Gastroesophageal sphincter (tissue), 4 donors: ENCODE results near the gene SCAF1. TPM values are rescaled to one million over a fixed set of nuclear protein-coding genes. Genes with fewer than 3 reads are reported as not detected.
"Not testable (repeated sequence)": the region's sequence is repeated elsewhere in the genome, so short reads cannot be mapped to it uniquely, and the experiment has no call there.

Experiments used
- ATAC-seq: fragments of 150-250 bp; one replicate; pipeline ENCODE4 v1.9.1; 2016; ENCODE audit warnings: mild to moderate bottlenecking, moderate library complexity
- H3K27ac ChIP-seq, 4 donors: fragments of 200-600 bp; sonication (generic) in 3 of 4; 1 replicate in 3 of 4; 2 replicates in 1 of 4; pipeline ENCODE4 v1.5.1; 2016 to 2019
- H3K27me3 ChIP-seq: fragments of 200-600 bp; sonication (generic); one replicate; pipeline ENCODE4 v1.5.1; 2019
- H3K36me3 ChIP-seq, 2 donors: fragments of 200-600 bp; sonication (generic); one replicate each; pipeline ENCODE4 v1.5.1; 2019; ENCODE audit warnings: control low read depth in 1 of 2
- H3K4me1 ChIP-seq, 3 donors: fragments of 200-600 bp; sonication (generic); 1 replicate in 2 of 3; 2 replicates in 1 of 3; pipeline ENCODE4 v1.5.1; 2016 to 2019; ENCODE audit warnings: control low read depth in 2 of 3
- H3K4me3 ChIP-seq, 2 donors: fragments of 200-600 bp; sonication (generic); one replicate each; pipeline ENCODE4 v1.5.1; 2019; ENCODE audit warnings: mild to moderate bottlenecking in 1 of 2, moderate library complexity in 1 of 2
- H3K9me3 ChIP-seq, 3 donors: fragments of 200-600 bp; sonication (generic); one replicate each; pipeline ENCODE4 v1.5.1; 2017 to 2019; ENCODE audit warnings: control low read depth in 2 of 3
- EP300 ChIP-seq: sonication (generic); formaldehyde crosslinking; IDR thresholded peaks from one replicate; pipeline ENCODE4 v1.6.1; 2017; ENCODE audit warnings: antibody characterized with exemption, mild to moderate bottlenecking
- POLR2A ChIP-seq, 2 donors: fragments of 450-650 bp; IDR thresholded peaks; one replicate each; pipeline ENCODE4 v1.6.1; 2017; ENCODE audit warnings: antibody characterized with exemption in 2 of 2, mild to moderate bottlenecking in 2 of 2, moderate library complexity in 1 of 2
- POLR2AphosphoS5 ChIP-seq: sonication (generic); formaldehyde crosslinking; IDR thresholded peaks from one replicate; pipeline ENCODE4 v1.6.1; 2017; ENCODE audit warnings: antibody characterized with exemption
- WGBS, 2 donors: methylation state at CpG; one replicate each; pipeline ENCODE4 v1.1.5; 2018; ENCODE audit warnings: low coverage in 1 of 2; 5-methylcytosine and 5-hydroxymethylcytosine counted together
- total RNA-seq, 4 donors: library from RNA; depleted of rRNA; stranded (reverse); fragments of >200 nt; gene quantifications; one replicate each; pipeline ENCODE4 v1.1.0, GENCODE V29; 2016
- TF ChIP-seq, protein P1 (sequence below), 4 experiments: fragments of 200-600 bp in 2 of 4; fragments of 450-650 bp in 2 of 4; sonication (generic) in 1 of 4; IDR thresholded peaks; one replicate each; pipeline ENCODE4 v1.5.1; 2017 to 2019; ENCODE audit warnings: antibody characterized with exemption in 4 of 4, mild to moderate bottlenecking in 2 of 4, moderate library complexity in 2 of 4

Gene SCAF1
- total RNA-seq, 4 donors from 2014 or later = 18.2 to 37.5 (median 18.5) TPM

DNA sequence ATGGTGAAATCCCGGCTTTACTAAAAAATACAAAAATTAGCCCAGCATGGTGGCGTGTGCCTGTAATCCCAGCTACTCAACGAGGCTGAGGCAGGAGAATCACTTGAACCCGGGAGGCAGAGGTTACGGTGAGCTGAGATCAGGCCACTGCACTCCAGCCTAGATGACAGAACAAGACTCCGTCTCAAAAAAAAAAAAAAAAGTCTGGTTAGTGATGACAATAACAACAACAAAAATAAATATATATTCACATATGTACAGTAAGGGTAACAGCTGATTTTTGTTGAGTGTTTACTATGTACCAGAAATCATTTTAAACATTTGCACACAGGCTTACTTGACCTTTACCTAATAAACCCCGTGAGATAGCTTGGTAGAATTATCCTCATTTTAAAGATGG is 25.1 kb upstream of the SCAF1 start:
- Histone ChIP-seq H3K4me1 (peaks cover 0 to 25% (median 8%) of the 10 kb centered on the region in 3 donors), H3K27ac (no peak overlapping the region), H3K9me3 (no peaks in the 10 kb centered on the region), H3K4me3 (no peak overlapping the region), H3K27me3 (no peaks in the 10 kb centered on the region), H3K36me3 (peaks cover 0 to 93% of the 10 kb centered on the region in 2 donors)
- TF ChIP-seq EP300 (no peak), POLR2A (IDR thresholded peaks at IDR 0.05) (no peak), POLR2AphosphoS5 (no peak)
- TF ChIP-seq, protein P1, sequence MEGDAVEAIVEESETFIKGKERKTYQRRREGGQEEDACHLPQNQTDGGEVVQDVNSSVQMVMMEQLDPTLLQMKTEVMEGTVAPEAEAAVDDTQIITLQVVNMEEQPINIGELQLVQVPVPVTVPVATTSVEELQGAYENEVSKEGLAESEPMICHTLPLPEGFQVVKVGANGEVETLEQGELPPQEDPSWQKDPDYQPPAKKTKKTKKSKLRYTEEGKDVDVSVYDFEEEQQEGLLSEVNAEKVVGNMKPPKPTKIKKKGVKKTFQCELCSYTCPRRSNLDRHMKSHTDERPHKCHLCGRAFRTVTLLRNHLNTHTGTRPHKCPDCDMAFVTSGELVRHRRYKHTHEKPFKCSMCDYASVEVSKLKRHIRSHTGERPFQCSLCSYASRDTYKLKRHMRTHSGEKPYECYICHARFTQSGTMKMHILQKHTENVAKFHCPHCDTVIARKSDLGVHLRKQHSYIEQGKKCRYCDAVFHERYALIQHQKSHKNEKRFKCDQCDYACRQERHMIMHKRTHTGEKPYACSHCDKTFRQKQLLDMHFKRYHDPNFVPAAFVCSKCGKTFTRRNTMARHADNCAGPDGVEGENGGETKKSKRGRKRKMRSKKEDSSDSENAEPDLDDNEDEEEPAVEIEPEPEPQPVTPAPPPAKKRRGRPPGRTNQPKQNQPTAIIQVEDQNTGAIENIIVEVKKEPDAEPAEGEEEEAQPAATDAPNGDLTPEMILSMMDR (IDR thresholded peaks at IDR 0.05) = no peak
- ATAC-seq = no peak
- 89 to 90% methylated on average over 4 of the region's 7 CpGs for WGBS, 2 donors

DNA sequence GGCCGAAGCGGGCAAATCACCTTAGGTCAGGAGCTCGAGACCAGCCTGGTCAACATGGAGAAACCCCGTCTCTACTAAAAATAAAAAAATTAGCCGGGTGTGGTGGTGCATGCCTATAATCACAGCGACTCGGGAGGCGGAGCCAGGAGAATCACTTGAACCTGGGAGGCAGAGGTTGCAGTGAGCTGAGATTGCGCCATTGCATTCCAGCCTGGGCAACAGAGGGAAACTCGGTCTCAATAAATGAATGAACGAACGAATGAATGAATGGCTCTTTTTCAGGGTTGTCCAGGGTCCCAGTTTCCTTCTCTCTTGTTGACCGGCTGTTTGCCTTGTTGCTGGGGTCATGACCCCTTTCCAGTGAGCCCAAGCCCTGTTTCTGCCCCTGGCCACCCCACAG is 24.1 kb upstream of the SCAF1 start:
- 92 to 96% methylated on average over 5 to 11 of the region's 13 CpGs for WGBS, 2 donors
- not testable (repeated sequence) for H3K4me3 ChIP-seq, ATAC-seq, H3K9me3 ChIP-seq, H3K27me3 ChIP-seq, H3K27ac ChIP-seq
- Histone ChIP-seq H3K4me1 (peaks cover 0 to 17% (median 8%) of the 10 kb centered on the region in 3 donors), H3K36me3 (peaks cover 0 to 94% of the 10 kb centered on the region in 2 donors)

- H3K9me3 ChIP-seq = no peaks in the 10 kb centered on the region
- H3K27me3 ChIP-seq = no peaks in the 10 kb centered on the region
- no peak for ATAC-seq
- peaks cover 0 to 60% of the 10 kb centered on the region in 2 donors for H3K36me3 ChIP-seq
- TF ChIP-seq, protein P1 (IDR thresholded peaks at IDR 0.05) = no peak
- no peak for TF ChIP-seq POLR2A (IDR thresholded peaks at IDR 0.05)
- TF ChIP-seq POLR2AphosphoS5 = no peak
- no peak for TF ChIP-seq EP300
- 52 to 73% methylated on average over 3 to 4 of the region's 27 CpGs for WGBS, 2 donors
- no peak overlapping the region for H3K27ac ChIP-seq
- peaks cover 0 to 8% (median 0%) of the 10 kb centered on the region in 3 donors for H3K4me1 ChIP-seq
- H3K4me3 ChIP-seq = no peak overlapping the region
These were observed 16.8 kb upstream of the SCAF1 start for GRCh38 chr19:49624967-49625910.

DNA sequence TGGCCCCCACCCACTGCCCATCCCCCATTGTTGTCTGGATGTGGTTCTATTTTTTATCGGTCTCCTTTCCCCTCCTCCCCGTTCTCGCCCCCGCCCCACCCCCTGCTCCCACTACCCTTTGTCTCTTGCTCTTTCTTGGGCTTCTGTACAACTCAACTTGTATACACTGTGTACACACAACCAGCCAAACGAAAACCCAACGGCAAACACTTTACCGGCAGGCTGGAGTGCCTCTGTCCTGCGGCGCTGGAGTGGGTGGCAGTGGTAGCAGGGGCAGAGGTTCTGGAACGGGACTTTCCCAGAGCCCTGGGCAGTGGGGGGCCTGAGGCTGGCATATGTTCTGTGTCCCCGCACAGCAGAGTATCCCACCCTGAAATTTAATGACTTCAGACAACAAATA is 15.8 kb upstream of the SCAF1 start:
- Histone ChIP-seq H3K36me3 (peaks cover 0 to 50% of the 10 kb centered on the region in 2 donors), H3K27ac (no peak overlapping the region)
- TF ChIP-seq, protein P1 (IDR thresholded peaks at IDR 0.05) = no peak
- TF ChIP-seq POLR2AphosphoS5 (no peak), POLR2A (IDR thresholded peaks at IDR 0.05) (no peak), EP300 (no peak)

DNA sequence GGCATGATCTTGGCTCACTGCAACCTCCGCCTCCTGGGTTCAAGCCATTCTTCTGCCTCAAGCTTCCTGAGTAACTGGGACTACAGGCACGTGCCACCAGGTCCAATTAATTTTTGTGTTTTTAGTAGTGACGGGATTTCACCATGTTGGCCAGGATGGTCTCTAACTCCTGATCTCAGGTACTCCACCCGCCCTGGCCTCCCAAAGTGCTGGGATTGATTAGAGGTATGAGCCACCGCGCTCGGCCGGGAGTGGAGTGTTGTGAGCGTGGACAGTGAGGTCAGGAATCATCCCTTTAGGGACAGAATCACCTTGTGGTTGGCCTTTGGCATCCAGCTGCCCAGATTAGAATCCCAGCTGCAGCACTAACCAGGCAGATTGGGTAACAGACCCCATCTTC is 12.3 kb upstream of the SCAF1 start:
- H3K4me1 ChIP-seq = peaks cover 0 to 26% (median 10%) of the 10 kb centered on the region in 3 donors
- no peak for TF ChIP-seq EP300
- no peak for TF ChIP-seq POLR2A (IDR thresholded peaks at IDR 0.05)
- no peak for TF ChIP-seq POLR2AphosphoS5
- TF ChIP-seq, protein P1 (IDR thresholded peaks at IDR 0.05) = no peak
- WGBS, 2 donors = 40 to 70% methylated on average over 1 to 3 of the region's 9 CpGs
- no peaks in the 10 kb centered on the region for H3K9me3 ChIP-seq
- no peaks in the 10 kb centered on the region for H3K27me3 ChIP-seq
- H3K4me3 ChIP-seq = no peak overlapping the region
- peak overlapping the region in 2 of 4 donors; percentile 2 to 17 for H3K27ac ChIP-seq
- no peak for ATAC-seq
- H3K36me3 ChIP-seq = peaks cover 0 to 32% of the 10 kb centered on the region in 2 donors

More for the DNA sequence above, 15.8 kb upstream of the SCAF1 start:
- H3K27me3 ChIP-seq = no peaks in the 10 kb centered on the region
- H3K4me3 ChIP-seq = no peak overlapping the region
- WGBS, 2 donors = 77% methylated on average over 8 of the region's 11 CpGs; no CpG with 5 or more reads in 1 of the 2 donors
- peaks cover 0 to 18% (median 8%) of the 10 kb centered on the region in 3 donors for H3K4me1 ChIP-seq
- no peaks in the 10 kb centered on the region for H3K9me3 ChIP-seq
- no peak for ATAC-seq
